Naive thymus-derived CD4-positive, alpha-beta T cell (primary cell): ENCODE results near the gene VDR. TPM values are rescaled to one million over a fixed set of nuclear protein-coding genes. Genes with fewer than 3 reads are reported as not detected.
A peak's percentile ranks its signal among the peaks of the same experiment; 100 is the strongest.

Experiments
- ATAC-seq: fragments of 150-1000 bp; cut with Tn5 transposase; 2 replicates; pipeline ENCODE4 v1.10.0; 2021; ENCODE audit warnings: mild to moderate bottlenecking, moderate library complexity
- CTCF ChIA-PET: fragments of 350-600 bp; sonication (Branson Sonifier 250); formaldehyde crosslinking; loops from one replicate; lab custom pipeline; 2021; ENCODE audit warnings: antibody characterized with exemption; lab: Charles Lee
- POLR2A ChIA-PET: fragments of 350-600 bp; sonication (Branson Sonifier 250); formaldehyde crosslinking; loops from one replicate; lab custom pipeline; 2021; ENCODE audit warnings: antibody characterized with exemption, inconsistent platforms; lab: Charles Lee
- DNase-seq, 9 donors: peaks; one replicate each; pipeline versions ENCODE4 v3.0.0 to v3.0.0-alpha.2; 2020 to 2022; ENCODE audit warnings: mixed read lengths in 1 of 9
- H3K27ac ChIP-seq: one replicate; pipeline ENCODE4 v1.7.0; 2013; ENCODE audit warnings: mild to moderate bottlenecking, low read depth, low read length, moderate library complexity
- H3K27me3 ChIP-seq, 2 donors: one replicate each; pipeline ENCODE4 v1.7.0; 2013; ENCODE audit warnings: low read length in 2 of 2, mild to moderate bottlenecking in 2 of 2, moderate library complexity in 2 of 2; ENCODE audit not compliant: control insufficient read depth in 2 of 2, insufficient read depth in 2 of 2
- H3K36me3 ChIP-seq, 3 experiments: 1 replicate in 2 of 3; 2 replicates in 1 of 3; pipeline ENCODE4 v1.7.0; 2013; ENCODE audit warnings: low read length in 3 of 3, mild to moderate bottlenecking in 3 of 3, moderate library complexity in 1 of 3; ENCODE audit not compliant: insufficient read depth in 3 of 3, control insufficient read depth in 2 of 3
- H3K4me1 ChIP-seq, 2 donors: one replicate each; pipeline ENCODE4 v1.7.0; 2013; ENCODE audit warnings: low read length in 2 of 2, mild to moderate bottlenecking in 2 of 2, moderate library complexity in 1 of 2; ENCODE audit not compliant: control insufficient read depth in 2 of 2, insufficient read depth in 2 of 2
- H3K4me3 ChIP-seq: 2 replicates; pipeline ENCODE4 v1.7.0; 2013; ENCODE audit warnings: mild to moderate bottlenecking, low read length
- H3K9me3 ChIP-seq, 3 experiments: 1 replicate in 2 of 3; 2 replicates in 1 of 3; pipeline ENCODE4 v1.7.0; 2013; ENCODE audit warnings: low read length in 3 of 3; ENCODE audit not compliant: control insufficient read depth in 2 of 3
- H3K27ac Mint-ChIP-seq, 9 donors: one replicate each; pipeline ENCODE4 v1.8.0; 2020 to 2022; ENCODE audit warnings: mixed read lengths in 9 of 9, mild to moderate bottlenecking in 8 of 9, moderate library complexity in 5 of 9, inconsistent platforms in 2 of 9
- H3K27me3 Mint-ChIP-seq, 5 donors: one replicate each; pipeline ENCODE4 v1.8.0; 2021 to 2022; ENCODE audit warnings: mixed read lengths in 5 of 5, mild to moderate bottlenecking in 1 of 5
- H3K36me3 Mint-ChIP-seq, 5 donors: one replicate each; pipeline ENCODE4 v1.8.0; 2020 to 2022; ENCODE audit warnings: mixed read lengths in 5 of 5, mild to moderate bottlenecking in 3 of 5, inconsistent platforms in 1 of 5
- H3K4me1 Mint-ChIP-seq, 7 donors: one replicate each; pipeline ENCODE4 v1.8.0; 2020 to 2022; ENCODE audit warnings: mixed read lengths in 7 of 7, mild to moderate bottlenecking in 3 of 7, inconsistent platforms in 1 of 7
- H3K4me3 Mint-ChIP-seq, 10 donors: one replicate each; pipeline ENCODE4 v1.8.0; 2020 to 2022; ENCODE audit warnings: mild to moderate bottlenecking in 10 of 10, mixed read lengths in 10 of 10, moderate library complexity in 6 of 10, inconsistent platforms in 2 of 10
- H3K9me3 Mint-ChIP-seq, 11 donors: one replicate each; pipeline ENCODE4 v1.8.0; 2020 to 2022; ENCODE audit warnings: mixed read lengths in 11 of 11, mild to moderate bottlenecking in 4 of 11, inconsistent platforms in 1 of 11, moderate library complexity in 1 of 11
- intact Hi-C, 2 donors: fragments of 100-400 bp; cut with micrococcal nuclease; formaldehyde crosslinking; loops; one replicate each; pipeline ENCODE4 v1.15.1; 2023
- polyA plus RNA-seq, 2 donors: library from polyadenylated mRNA; unstranded; fragments of 300-500 nt; fragmentation: Illumina TruSeq; gene quantifications; one replicate each; pipeline ENCODE4 v1.2.3, GENCODE V29; 2021
- total RNA-seq, 6 experiments: library from RNA in 5 of 6; stranded (reverse) in 5 of 6; gene quantifications; 1 replicate in 5 of 6; 2 replicates in 1 of 6; pipeline ENCODE4 v1.2.3 and lab custom pipeline; 2021 to 2026

Gene VDR
- total and polyA plus RNA-seq, 7 experiments from 2014 or later = 0.11 to 82.6 (median 2.5) TPM

DNA sequence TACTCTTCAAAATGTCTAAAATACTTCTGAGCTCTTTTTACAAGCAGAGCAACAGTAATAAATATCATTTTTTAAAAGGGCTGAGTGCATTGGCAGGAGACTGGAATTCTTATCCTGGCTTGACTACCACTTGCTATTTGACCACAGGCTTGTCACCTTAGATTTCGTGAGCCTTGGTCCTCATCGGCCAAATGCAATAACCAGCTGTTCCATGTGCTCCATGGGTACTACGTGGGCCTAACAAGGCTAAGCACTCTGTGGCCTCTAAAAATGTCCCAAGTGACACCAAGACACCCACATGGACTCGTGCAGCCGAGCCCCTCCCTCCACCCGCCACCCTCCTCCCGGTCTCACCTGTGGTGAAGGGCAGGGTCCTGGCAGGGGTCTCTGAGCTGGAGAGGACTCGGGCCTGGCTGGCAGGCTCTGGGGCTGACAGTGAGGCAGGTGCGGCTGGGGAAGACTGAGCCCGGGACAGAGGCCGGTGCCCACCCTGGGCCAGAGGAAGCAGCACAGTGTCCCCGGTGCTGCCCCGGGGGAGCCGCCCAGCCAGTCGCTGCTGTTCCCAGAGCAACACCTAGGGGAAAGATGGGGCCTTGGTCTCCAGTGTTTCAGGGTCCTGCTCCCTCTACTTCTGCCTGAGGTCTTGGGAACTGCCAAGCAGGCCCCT, 111.6 kb downstream of the VDR start:
- POLR2A ChIA-PET = interaction anchor here (1.1 kb wide), 1 partner anchor 15 kb away, joined by 3 read pairs; no protein-coding TSS in a partner anchor
- ATAC-seq = no peak
- peaks cover 2 to 12% (median 7%) of the 10 kb centered on the region in 7 donors for H3K4me1 Mint-ChIP-seq

GRCh38 chr12:47791874-47792273, 112.9 kb downstream of the VDR start:
- Histone ChIP-seq H3K27ac (peak overlapping the region; percentile 36), H3K4me3 (no peak overlapping the region), H3K27me3 (no peaks in the 10 kb centered on the region), H3K4me1 (no peaks in the 10 kb centered on the region), H3K9me3 (no peaks in the 10 kb centered on the region), H3K36me3 (peaks cover 6 to 100% (median 62%) of the 10 kb centered on the region in 3 experiments)
- peaks cover 17 to 47% (median 27%) of the 10 kb centered on the region in 5 donors for H3K36me3 Mint-ChIP-seq
- ChIA-PET POLR2A (no interaction called here), CTCF (interaction anchor here (0.8 to 1.7 kb wide), 6 partner anchors 10 to 47 kb away, joined by 3 to 5 read pairs (median 4); no protein-coding TSS in a partner anchor)
- no peaks in the 10 kb centered on the region for H3K27me3 Mint-ChIP-seq
- ATAC-seq (no peak), DNase-seq (no peak)
- H3K9me3 Mint-ChIP-seq = no peaks in the 10 kb centered on the region
- peak overlapping the region in 3 of 9 donors; percentile 43 to 67 (median 62) for H3K27ac Mint-ChIP-seq
- no peak overlapping the region for H3K4me3 Mint-ChIP-seq
- intact Hi-C loops = no loop called here
- H3K4me1 Mint-ChIP-seq = peaks cover 0 to 12% (median 2%) of the 10 kb centered on the region in 7 donors

More for the DNA sequence above, 111.6 kb downstream of the VDR start:
- CTCF ChIA-PET = interaction anchor here (0.9 to 1.7 kb wide), 4 partner anchors 9 to 48 kb away, joined by 3 to 5 read pairs (median 4); no protein-coding TSS in a partner anchor
- DNase-seq = no peak
- no peak overlapping the region for H3K4me3 ChIP-seq
- intact Hi-C loops = no loop called here
- H3K36me3 Mint-ChIP-seq = peaks cover 11 to 42% (median 28%) of the 10 kb centered on the region in 5 donors
- no peaks in the 10 kb centered on the region for H3K27me3 Mint-ChIP-seq
- H3K27ac ChIP-seq = no peak overlapping the region
- H3K36me3 ChIP-seq = peaks cover 4 to 99% (median 58%) of the 10 kb centered on the region in 3 experiments
- H3K27ac Mint-ChIP-seq = peak overlapping the region in 7 of 9 donors; percentile 44 to 63 (median 52)
- no peak overlapping the region for H3K4me3 Mint-ChIP-seq
- H3K9me3 Mint-ChIP-seq = no peaks in the 10 kb centered on the region
- H3K27me3 ChIP-seq = no peaks in the 10 kb centered on the region
- no peaks in the 10 kb centered on the region for H3K4me1 ChIP-seq
- no peaks in the 10 kb centered on the region for H3K9me3 ChIP-seq

Other genes with a start within 250 kb of the VDR start
- gene RPAP3, start 199.0 kb downstream of the VDR start, total RNA-seq = 10 to 100 TPM; 28.5 to 51.3 (median 43.9) TPM
- 10 to 100 TPM; 36.7 to 48.9 TPM for gene RPAP3, start 199.0 kb downstream of the VDR start, polyA plus RNA-seq
- gene ENDOU, start 179.5 kb downstream of the VDR start, total RNA-seq = not detected
- not detected for gene ENDOU, start 179.5 kb downstream of the VDR start, polyA plus RNA-seq
- gene RAPGEF3, start 146.1 kb downstream of the VDR start, total RNA-seq = 1 to 10 TPM in 2 of 5 experiments, under 1 TPM in 2, not detected in 1; 0.08 to 1.9 (median 1.1) TPM
- gene RAPGEF3, start 146.1 kb downstream of the VDR start, polyA plus RNA-seq = under 1 TPM in 1 of 2 donors, not detected in 1; 0.15 TPM
- 10 to 100 TPM in 2 of 5 experiments, 1 to 10 TPM in 3; 6.7 to 14.3 (median 10.0) TPM for gene SLC48A1, start 131.8 kb downstream of the VDR start, total RNA-seq
- 10 to 100 TPM; 12.5 to 15.6 TPM for gene SLC48A1, start 131.8 kb downstream of the VDR start, polyA plus RNA-seq
- 100 to 1,000 TPM; 150 to 194 (median 188) TPM for gene HDAC7, start 85.1 kb downstream of the VDR start, total RNA-seq
- 10 to 100 TPM; 16.7 to 36.7 TPM for gene HDAC7, start 85.1 kb downstream of the VDR start, polyA plus RNA-seq
- 100 to 1,000 TPM in 1 of 5 experiments, 10 to 100 TPM in 4; 20.7 to 120 (median 34.4) TPM for gene TMEM106C, start 58.6 kb upstream of the VDR start, total RNA-seq
- gene TMEM106C, start 58.6 kb upstream of the VDR start, polyA plus RNA-seq = 10 to 100 TPM; 52.6 to 57.3 TPM
- not detected for gene COL2A1, start 99.5 kb upstream of the VDR start, total RNA-seq
- gene COL2A1, start 99.5 kb upstream of the VDR start, polyA plus RNA-seq = not detected
- 10 to 100 TPM; 16.9 to 41.9 (median 31.5) TPM for gene SENP1, start 201.1 kb upstream of the VDR start, total RNA-seq
- 10 to 100 TPM; 12.0 to 13.7 TPM for gene SENP1, start 201.1 kb upstream of the VDR start, polyA plus RNA-seq
- gene PFKM, start 214.4 kb upstream of the VDR start, total RNA-seq = 10 to 100 TPM; 11.7 to 20.3 (median 14.5) TPM
- 1 to 10 TPM; 5.1 to 6.3 TPM for gene PFKM, start 214.4 kb upstream of the VDR start, polyA plus RNA-seq